GM19025 (cell line): ENCODE results near the gene GNG11.
"Not testable (repeated sequence)": the region's sequence is repeated elsewhere in the genome, so short reads cannot be mapped to it uniquely, and the experiment has no call there.

Experiments
- ATAC-seq: cut with Tn5 transposase; IDR thresholded peaks from one replicate; pipeline ENCODE4 v1.9.1; 2021; ENCODE audit warnings: mild to moderate bottlenecking, low read depth, moderate library complexity; ENCODE audit not compliant: unreplicated experiment

GNG11 gene

DNA sequence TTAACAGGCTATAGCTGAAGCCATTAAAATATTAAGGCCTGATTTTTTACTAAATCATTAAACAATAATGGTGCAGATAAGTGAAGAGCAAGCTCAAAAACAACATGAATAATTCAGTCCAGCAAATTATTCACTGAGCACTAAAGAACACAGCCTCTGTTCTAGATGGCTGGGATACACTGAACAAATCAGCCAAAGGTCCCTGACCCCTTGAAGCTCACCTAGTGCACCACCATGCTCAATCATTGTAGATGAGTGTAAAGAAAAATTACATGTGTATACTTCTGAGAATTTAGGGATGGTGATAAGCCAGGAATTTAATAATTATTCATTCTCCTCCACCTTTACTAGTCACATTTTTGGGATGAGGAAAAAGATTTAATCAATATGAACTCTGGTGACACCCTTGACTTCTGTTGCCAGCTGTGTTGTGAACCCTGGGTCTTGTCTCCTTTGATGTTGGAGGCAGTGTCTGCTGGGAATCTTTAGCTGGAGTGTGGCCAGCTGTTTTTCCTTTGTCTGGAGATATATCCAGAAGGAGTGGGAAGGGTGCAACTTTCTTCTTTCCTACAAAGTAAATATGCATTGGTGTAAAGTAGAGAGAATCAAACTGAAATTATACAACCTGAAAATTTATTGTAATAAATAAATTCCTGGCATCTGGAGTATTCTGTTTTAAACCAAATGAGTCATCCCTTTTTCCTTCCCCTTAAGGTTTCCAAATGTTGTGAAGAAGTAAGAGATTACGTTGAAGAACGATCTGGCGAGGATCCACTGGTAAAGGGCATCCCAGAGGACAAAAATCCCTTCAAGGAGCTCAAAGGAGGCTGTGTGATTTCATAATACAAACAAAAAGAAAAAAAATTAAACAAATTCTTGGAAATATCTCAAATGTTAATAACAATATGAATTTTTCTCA lies 11.2 kb upstream of the GNG11 start:
- ATAC-seq = no peak

- not testable (repeated sequence) for ATAC-seq
These were observed 10.3 kb upstream of the GNG11 start for GRCh38 chr7:93911242-93911641.

GRCh38 chr7:93911661-93912060 lies 9.9 kb upstream of the GNG11 start:
- not testable (repeated sequence) for ATAC-seq

DNA sequence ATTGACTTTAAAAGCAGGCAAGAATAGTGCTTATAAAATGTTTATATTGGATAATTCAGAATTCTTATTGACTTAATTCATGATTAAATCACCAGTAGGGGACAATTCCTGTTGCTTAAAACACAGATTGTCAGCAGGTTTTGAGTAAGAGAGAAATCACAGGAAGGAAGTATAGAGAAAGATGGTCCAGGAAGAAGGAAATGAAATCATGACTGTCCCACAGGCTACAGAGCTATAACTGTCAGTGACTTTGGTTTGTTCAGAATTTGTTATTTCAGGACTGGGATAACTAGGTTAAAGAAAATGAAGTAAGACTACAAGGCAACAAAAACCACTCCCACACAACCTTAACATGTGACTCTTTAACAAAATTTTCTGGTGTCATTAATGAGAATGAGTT lies 8.3 kb upstream of the GNG11 start:
- ATAC-seq = no peak

DNA sequence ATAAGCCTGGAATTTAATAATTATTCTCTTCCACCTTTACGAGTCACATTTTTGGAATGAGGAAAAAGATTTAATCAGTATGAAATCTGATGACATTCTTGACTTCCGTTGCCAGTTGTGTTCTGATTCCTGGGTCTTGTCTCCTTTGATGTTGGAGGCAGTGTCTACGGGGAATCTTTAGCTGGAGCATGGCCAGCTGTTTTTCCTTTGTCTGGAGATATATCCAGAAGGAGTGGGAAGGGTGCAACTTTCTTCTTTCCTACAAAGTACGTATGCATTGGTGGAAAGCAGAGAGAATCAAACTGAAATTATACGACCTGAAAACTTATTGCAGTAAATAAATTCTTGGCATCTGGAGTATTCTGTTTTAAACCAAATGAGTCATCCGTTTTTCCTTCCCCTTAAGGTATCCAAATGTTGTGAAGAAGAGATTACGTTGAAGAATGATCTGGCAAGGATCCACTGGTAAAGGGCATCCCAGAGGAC lies 6.9 kb upstream of the GNG11 start:
- ATAC-seq = no peak

DNA sequence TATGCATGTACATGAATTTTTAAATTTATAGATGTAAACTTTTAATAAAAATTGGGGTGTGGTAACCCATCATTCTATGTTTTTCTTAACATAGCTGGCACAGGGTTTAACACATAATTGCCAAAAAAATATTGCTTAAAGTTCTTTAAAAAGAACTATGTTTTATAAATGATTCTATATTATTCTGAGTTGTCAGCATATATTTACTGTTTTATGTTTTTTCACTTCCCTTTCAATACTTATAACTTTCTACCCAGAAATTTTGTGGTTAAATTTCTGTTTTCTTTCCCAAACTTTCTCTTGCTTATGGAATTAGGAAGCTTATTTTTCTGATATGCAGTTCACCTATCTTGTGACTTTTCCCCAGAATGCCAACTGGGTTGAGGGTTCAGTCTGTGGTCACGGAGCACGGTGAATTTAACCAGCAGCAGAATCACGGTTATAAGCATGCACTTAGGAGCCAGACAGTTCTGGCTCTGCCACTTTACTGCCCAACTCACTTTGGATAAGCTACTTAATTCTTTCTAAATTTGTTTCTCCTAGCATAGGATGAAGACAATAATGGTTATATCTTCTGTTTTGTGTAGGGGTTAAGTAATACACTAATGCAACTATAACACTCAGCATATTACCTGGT lies 6.2 kb upstream of the GNG11 start:
- ATAC-seq = not testable (repeated sequence)

DNA sequence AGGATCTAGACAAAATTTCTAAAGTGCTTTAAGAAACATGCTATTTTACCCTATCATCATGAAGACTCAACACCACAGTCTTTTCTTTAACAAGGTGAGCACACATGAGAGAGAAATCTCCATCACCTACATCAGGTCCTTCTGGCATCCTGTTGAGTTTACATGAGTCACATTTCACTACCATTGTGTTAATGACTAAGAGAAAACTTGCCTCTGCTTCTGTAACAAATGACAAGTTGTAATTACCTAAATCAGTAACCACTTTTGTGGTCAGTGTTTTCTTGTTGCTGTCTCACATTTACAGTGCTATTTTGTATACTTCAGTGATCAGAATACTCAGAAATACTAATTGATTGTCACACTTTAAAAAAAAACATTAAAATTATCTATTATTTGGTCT lies 5.6 kb upstream of the GNG11 start:
- peak; percentile 53 for ATAC-seq

GRCh38 chr7:93916315-93916714 lies 5.2 kb upstream of the GNG11 start:
- peak; percentile 2 for ATAC-seq

DNA sequence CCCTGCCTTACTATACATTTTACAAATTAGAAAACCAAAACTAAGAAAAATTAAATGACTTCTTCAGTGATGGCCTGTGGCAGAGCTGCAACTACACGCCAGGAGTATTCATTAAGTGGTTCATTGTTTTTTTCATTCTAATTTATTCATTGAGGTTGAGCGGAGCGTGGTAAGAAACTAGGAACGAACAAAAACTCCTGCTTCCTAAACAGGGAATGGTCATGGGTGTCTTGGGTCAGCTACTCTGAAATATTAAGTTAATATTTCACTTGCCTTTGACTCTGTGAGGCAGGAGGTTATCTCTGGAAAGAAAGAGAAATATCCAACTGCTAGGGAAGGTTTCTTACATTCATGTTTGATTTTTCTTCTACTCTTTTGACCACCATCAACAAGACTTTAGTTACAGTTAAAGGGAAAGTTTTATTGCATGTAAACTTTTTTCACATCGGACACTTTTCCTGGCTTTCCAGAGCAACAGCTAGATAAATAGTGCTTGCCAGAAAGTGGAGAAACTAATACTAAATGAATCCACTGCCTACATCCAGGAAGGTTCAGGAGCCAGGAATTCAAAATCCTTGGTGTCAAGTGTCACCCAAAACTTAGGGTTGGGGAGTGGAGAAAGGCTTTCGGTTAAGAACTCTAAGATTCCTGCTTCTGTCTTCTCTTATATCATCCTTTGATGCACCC lies 896 bp upstream of the GNG11 start:
- ATAC-seq = no peak

DNA sequence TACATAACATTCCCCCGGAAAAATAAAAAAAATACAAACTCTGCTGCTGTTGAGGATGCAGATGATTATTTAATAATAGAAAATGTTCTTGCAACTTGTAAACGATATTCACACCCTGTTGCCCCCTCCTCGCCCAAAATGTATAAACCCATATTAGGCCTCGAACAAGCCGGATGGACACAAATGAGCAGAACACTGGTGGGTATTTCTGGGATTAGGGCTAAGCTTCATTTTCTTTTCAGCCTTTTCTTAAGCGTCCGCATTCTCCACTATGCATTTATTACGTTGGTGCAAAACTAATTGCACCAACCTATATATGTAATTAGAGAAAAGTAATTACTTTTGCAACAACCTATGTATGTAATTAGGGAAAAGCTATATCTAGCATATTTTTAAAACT lies 349 bp upstream of the GNG11 start:
- ATAC-seq = no peak

- no peak for ATAC-seq
These were observed 1.8 kb downstream of the GNG11 start for GRCh38 chr7:93923296-93923695.

DNA sequence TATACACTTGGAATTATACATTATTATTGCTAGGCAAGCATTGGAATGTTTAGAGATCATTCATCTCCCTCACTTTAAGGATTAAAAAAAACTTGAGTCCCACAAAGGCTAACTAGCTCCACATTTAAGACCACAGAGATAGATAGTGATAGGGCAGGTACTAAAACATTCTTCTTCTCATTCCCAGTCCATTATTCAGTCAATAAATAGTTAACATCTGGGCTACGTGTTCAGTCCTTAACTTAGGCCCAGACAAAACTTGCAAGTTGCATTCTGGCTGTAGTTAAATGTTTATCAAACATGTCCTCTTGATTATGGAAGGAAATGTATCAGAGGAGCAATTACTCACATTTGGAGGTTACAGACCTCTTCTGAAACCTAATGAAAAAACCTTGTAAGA lies 2.4 kb downstream of the GNG11 start:
- no peak for ATAC-seq

DNA sequence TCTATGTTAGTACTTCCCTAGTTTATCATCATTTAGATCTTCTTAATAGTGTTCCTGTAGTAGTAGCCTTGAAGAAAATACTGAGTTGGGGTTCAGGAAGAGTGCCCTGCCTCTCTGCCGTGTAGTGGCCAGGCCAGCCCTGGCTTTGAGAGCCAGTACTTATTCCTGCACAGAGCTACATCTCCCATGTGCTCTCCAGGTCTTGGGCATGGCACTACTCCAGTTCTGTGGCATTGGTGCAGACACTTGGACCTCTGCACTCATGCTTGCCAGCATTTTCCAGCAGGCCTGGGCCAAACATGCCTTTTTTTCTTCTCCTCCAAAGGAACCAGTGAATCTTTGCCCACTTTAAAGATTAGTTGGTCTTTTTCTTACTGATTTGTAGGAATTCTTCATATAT lies 5.3 kb downstream of the GNG11 start:
- no peak for ATAC-seq

- no peak for ATAC-seq
These were observed 6.0 kb downstream of the GNG11 start for GRCh38 chr7:93927585-93927984.

GRCh38 chr7:93931655-93932054 lies 10.1 kb downstream of the GNG11 start:
- no peak for ATAC-seq

DNA sequence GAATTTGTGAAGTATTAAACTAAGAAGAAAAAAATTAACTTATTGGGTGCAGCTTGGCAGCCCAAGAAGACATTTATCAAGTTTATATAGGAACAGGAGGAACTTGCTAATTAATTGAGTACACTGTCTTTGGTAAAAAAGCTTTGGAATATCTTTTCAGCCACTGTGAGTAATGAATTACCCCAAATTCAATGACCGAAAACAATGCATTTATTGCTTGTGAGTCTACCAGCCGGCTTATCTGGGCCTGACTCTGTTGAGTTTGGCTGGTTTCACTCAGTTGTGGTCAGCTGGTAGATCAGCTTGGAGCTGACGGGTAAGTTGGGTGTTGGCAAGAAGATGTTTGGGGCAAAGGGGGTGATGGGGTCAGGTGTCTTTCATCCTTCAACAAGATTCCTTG lies 11.6 kb downstream of the GNG11 start:
- no peak for ATAC-seq

GRCh38 chr7:93935102-93935501 lies 13.6 kb downstream of the GNG11 start:
- no peak for ATAC-seq

- no peak for ATAC-seq
These were observed 16.3 kb downstream of the GNG11 start for GRCh38 chr7:93937818-93938217.

DNA sequence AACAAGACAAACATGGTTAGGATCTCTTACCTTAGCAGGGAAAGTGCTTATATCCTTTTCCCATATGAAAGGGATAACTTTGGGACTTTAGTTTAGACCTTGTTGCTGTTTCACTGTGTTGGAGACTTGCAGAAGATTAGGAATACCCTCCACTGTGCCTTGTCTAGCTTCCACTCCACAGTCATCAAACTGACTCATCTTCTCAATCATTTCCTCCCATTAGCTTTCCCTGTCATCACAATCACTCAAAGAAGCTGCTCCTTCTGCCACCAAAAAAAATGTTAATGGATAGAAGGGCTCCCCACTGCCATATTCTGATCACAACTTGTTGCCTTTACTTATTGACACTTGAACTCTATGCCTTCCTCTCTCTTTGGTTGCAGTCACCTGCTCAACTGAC lies 16.8 kb downstream of the GNG11 start:
- no peak for ATAC-seq

- no peak for ATAC-seq
These were observed 20.4 kb downstream of the GNG11 start for GRCh38 chr7:93941945-93942344.

GRCh38 chr7:93943816-93944540 lies 22.4 kb downstream of the GNG11 start:
- no peak for ATAC-seq
